Measurements from ENCODE around the gene ARHGAP15. TPM values are rescaled to one million over a fixed set of nuclear protein-coding genes. Genes with fewer than 3 reads are reported as not detected.

ARHGAP15 gene
- total RNA-seq, 1 donor from 2014 or later, result not detected

- TF ChIP-seq, protein P1, sequence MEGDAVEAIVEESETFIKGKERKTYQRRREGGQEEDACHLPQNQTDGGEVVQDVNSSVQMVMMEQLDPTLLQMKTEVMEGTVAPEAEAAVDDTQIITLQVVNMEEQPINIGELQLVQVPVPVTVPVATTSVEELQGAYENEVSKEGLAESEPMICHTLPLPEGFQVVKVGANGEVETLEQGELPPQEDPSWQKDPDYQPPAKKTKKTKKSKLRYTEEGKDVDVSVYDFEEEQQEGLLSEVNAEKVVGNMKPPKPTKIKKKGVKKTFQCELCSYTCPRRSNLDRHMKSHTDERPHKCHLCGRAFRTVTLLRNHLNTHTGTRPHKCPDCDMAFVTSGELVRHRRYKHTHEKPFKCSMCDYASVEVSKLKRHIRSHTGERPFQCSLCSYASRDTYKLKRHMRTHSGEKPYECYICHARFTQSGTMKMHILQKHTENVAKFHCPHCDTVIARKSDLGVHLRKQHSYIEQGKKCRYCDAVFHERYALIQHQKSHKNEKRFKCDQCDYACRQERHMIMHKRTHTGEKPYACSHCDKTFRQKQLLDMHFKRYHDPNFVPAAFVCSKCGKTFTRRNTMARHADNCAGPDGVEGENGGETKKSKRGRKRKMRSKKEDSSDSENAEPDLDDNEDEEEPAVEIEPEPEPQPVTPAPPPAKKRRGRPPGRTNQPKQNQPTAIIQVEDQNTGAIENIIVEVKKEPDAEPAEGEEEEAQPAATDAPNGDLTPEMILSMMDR (conservative IDR thresholded peaks at IDR 0.05; ENCODE audit: low read depth, low read length), result no peak
- H3K4me3 ChIP-seq (ENCODE audit: low read depth, low read length), result no peak overlapping the region
- no peak for DNase-seq (ENCODE audit: low read depth)
Observed at GRCh38 chr2:143694335-143694734, 565.1 kb downstream of the ARHGAP15 start.

DNA sequence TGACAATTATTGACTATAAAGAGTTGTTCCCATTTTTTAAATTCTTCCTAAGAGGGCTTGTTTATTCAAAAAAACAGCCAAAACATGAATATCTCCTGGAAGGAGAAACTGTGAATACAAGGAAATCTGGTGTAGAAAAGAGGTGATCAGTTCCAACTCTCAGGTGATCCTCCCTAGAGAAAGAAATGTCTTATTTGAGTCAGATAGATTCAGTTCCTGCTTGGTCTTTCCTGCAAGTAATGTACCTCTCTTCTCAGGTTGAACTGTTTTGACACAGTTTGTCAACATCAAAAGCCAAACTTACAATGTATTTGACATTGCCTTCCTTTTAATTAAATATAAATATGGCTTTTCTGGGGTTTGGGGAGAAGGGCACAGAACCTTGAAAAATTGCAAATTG, 567.4 kb downstream of the ARHGAP15 start:
- no peak overlapping the region for H3K4me3 ChIP-seq (ENCODE audit: low read depth, low read length)
- no peak for DNase-seq (ENCODE audit: low read depth)
- TF ChIP-seq, protein P1 (conservative IDR thresholded peaks at IDR 0.05; ENCODE audit: low read depth, low read length), result no peak

- DNase-seq (ENCODE audit: low read depth), result no peak
- no peak overlapping the region for H3K4me3 ChIP-seq (ENCODE audit: low read depth, low read length)
- TF ChIP-seq, protein P1 (conservative IDR thresholded peaks at IDR 0.05; ENCODE audit: low read depth, low read length), result no peak
Observed at GRCh38 chr2:143697744-143698143, 568.5 kb downstream of the ARHGAP15 start.

- TF ChIP-seq, protein P1 (conservative IDR thresholded peaks at IDR 0.05; ENCODE audit: low read depth, low read length), result no peak
- no peak overlapping the region for H3K4me3 ChIP-seq (ENCODE audit: low read depth, low read length)
- no peak for DNase-seq (ENCODE audit: low read depth)
Observed at GRCh38 chr2:143698352-143698751, 569.1 kb downstream of the ARHGAP15 start.

- TF ChIP-seq, protein P1 (conservative IDR thresholded peaks at IDR 0.05; ENCODE audit: low read depth, low read length), result no peak
- DNase-seq (ENCODE audit: low read depth), result no peak
- H3K4me3 ChIP-seq (ENCODE audit: low read depth, low read length), result no peak overlapping the region
Observed at GRCh38 chr2:143698888-143699570, 569.8 kb downstream of the ARHGAP15 start.

GRCh38 chr2:143700865-143701264, 571.6 kb downstream of the ARHGAP15 start:
- no peak for DNase-seq (ENCODE audit: low read depth)
- TF ChIP-seq, protein P1 (conservative IDR thresholded peaks at IDR 0.05; ENCODE audit: low read depth, low read length), result no peak

GRCh38 chr2:143701785-143702184, 572.6 kb downstream of the ARHGAP15 start:
- DNase-seq (ENCODE audit: low read depth), result no peak
- TF ChIP-seq, protein P1 (conservative IDR thresholded peaks at IDR 0.05; ENCODE audit: low read depth, low read length), result no peak
- H3K4me3 ChIP-seq (ENCODE audit: low read depth, low read length), result no peak overlapping the region

More at GRCh38 chr2:143700865-143701264, 571.6 kb downstream of the ARHGAP15 start:
- no peak overlapping the region for H3K4me3 ChIP-seq (ENCODE audit: low read depth, low read length)
